Testis (tissue), 3 donors: Measurements from ENCODE around the gene UNK. TPM values are rescaled to one million over a fixed set of nuclear protein-coding genes. Genes with fewer than 3 reads are reported as not detected.
"Not testable (repeated sequence)": the region's sequence is repeated elsewhere in the genome, so short reads cannot be mapped to it uniquely, and the experiment has no call there.

Source experiments
- DNase-seq: peaks from one replicate; pipeline ENCODE4 v3.0.0-alpha.2; 2019
- H3K27ac ChIP-seq, 2 donors: fragments of 200-600 bp; sonication (generic); one replicate each; pipeline ENCODE4 v1.5.1; 2019
- H3K27me3 ChIP-seq: fragments of 200-600 bp; sonication (generic); one replicate; pipeline ENCODE4 v1.5.1; 2019
- H3K36me3 ChIP-seq: fragments of 200-600 bp; sonication (generic); one replicate; pipeline ENCODE4 v1.5.1; 2017; ENCODE audit warnings: low read depth; ENCODE audit errors: missing control alignments
- H3K4me1 ChIP-seq: fragments of 200-600 bp; sonication (generic); one replicate; pipeline ENCODE4 v1.5.1; 2019
- H3K4me3 ChIP-seq, 2 donors: fragments of 200-600 bp; sonication (generic); one replicate each; pipeline ENCODE4 v1.5.1; 2017 to 2019
- H3K9me3 ChIP-seq: fragments of 200-600 bp; sonication (generic); one replicate; pipeline ENCODE4 v1.5.1; 2017
- POLR2A ChIP-seq: fragments of 450-650 bp; IDR thresholded peaks from one replicate; pipeline ENCODE4 v1.6.1; 2017; ENCODE audit warnings: antibody characterized with exemption, mild to moderate bottlenecking, moderate library complexity
- WGBS, 2 donors: methylation state at CpG; one replicate each; pipeline ENCODE4 v1.1.5; 2018; 5-methylcytosine and 5-hydroxymethylcytosine counted together
- intact Hi-C: fragments of 100-400 bp; cut with DNase I; formaldehyde crosslinking; loops from one replicate; pipeline ENCODE4 v1.15.1; 2023; ENCODE audit warnings: low total_unique reads
- polyA plus RNA-seq: library from polyadenylated mRNA; stranded (reverse); fragments of 350-450 nt; fragmentation: Illumina TruSeq; extraction: RNeasy Lipid Tissue Mini Kit (QIAGEN cat#74804); gene quantifications from one replicate; pipeline ENCODE4 v1.2.3, GENCODE V29; 2014; ENCODE audit warnings: low read depth, low replicate concordance; ENCODE audit not compliant: insufficient read depth
- total RNA-seq, 2 donors: library from RNA; depleted of rRNA; stranded (reverse); fragments of >200 nt; gene quantifications; one replicate each; pipeline ENCODE4 v1.2.3, GENCODE V29; 2016
- TF ChIP-seq, protein P1 (sequence below), 3 experiments: fragments of 450-650 bp in 2 of 3; fragments of 200-600 bp in 1 of 3; sonication (generic) in 1 of 3; IDR thresholded peaks; one replicate each; pipeline ENCODE4 v1.5.1; 2016 to 2019; ENCODE audit warnings: antibody characterized with exemption in 3 of 3, mild to moderate bottlenecking in 2 of 3, moderate library complexity in 1 of 3

The UNK gene
- total and polyA plus RNA-seq, 3 donors from 2014 or later: 57.2 to 76.0 (median 66.7) TPM

DNA sequence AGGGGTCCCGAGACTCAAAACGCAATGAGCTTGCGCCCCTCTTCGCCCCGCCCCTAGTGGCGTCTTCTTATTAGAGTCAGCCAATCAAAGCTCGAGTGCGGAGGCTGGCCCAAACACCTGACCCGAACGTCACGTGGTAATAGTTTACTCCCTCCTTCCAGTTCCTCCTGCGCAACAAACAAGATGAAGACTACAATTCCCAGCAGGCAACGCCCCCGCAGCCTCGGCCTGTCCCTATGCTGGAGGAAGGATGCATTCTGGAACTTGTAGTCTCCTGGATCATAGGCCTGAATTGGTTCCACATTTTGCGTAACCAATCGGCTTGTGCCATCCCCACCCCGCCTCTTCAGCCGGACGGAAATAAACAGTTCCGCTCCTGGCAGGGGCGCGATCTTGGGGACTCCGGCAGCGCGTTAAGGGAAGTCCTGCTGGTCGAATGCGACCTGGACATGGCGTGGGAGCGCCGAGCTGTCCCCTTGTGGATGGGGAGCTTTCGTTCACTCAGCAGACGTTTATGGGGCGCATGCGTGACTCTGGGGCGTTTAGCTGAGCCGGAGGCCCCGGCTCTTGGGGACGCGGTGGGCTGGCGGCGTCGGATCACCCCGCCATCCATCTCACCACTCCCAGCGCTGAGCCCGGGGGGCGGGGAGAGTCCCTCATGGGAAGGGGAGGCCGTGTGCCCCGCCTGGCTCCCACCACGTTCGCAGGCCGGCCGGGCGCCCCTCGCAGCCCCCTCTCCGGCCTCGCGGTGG is 70.9 kb downstream of the UNK start, which contains the start of gene WBP2:
WBP2 (minus strand) TSS at position 26 of the 752 bp plus-strand sequence. CDS start 38 bp downstream, outside the sequence.
- Histone ChIP-seq H3K4me3 (peak within 1 kb of the TSS; percentile 75 to 87), H3K9me3 (no peaks in the 10 kb centered on the region), H3K27ac (peak within 1 kb of the TSS; percentile 96 to 97), H3K36me3 (no peaks in the 10 kb centered on the region), H3K27me3 (no peaks in the 10 kb centered on the region), H3K4me1 (peaks cover 21% of the 10 kb centered on the region)
- TF ChIP-seq POLR2A: peak; percentile 99
- TF ChIP-seq, protein P1, sequence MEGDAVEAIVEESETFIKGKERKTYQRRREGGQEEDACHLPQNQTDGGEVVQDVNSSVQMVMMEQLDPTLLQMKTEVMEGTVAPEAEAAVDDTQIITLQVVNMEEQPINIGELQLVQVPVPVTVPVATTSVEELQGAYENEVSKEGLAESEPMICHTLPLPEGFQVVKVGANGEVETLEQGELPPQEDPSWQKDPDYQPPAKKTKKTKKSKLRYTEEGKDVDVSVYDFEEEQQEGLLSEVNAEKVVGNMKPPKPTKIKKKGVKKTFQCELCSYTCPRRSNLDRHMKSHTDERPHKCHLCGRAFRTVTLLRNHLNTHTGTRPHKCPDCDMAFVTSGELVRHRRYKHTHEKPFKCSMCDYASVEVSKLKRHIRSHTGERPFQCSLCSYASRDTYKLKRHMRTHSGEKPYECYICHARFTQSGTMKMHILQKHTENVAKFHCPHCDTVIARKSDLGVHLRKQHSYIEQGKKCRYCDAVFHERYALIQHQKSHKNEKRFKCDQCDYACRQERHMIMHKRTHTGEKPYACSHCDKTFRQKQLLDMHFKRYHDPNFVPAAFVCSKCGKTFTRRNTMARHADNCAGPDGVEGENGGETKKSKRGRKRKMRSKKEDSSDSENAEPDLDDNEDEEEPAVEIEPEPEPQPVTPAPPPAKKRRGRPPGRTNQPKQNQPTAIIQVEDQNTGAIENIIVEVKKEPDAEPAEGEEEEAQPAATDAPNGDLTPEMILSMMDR (IDR thresholded peaks at IDR 0.05): peak; percentile 48 to 66 (median 61)
- intact Hi-C loops: no loop called here
- 0 to 1% methylated on average over 24 to 35 of the region's 58 CpGs for WGBS, 2 donors
- DNase-seq: peak; percentile 100

DNA sequence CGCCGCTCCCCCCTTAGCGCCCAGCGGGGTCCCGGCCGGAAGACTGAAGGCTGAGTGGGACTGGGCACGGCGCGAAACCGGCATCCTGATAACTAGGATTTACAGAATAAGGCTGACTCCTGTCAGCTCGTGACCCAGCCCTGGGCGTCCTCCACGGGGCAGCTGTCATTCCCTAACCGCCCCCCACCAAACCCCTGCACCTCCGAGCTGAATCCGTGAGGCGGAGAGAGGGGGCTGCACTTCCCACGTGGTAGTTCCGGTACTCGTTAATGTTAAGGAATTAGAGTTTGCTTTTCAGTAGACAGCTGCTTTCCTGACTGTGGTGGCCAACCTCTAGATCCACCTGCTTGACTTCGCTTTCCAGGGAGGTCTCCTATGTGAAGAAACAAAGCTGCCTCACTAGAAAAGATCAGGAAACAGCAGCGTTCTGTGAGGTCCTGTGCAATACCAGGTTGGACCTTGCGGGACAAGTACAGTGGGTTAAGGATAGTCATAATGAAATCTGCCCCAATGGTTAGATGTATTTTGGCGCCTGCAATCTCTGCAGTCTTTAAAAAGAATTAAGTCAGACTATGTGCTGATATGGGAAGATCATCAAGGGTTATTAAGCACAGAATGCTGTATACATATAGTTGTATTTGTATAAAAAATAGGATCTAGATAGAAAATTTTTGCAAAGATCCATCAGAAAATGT is 71.6 kb downstream of the UNK start:
- intact Hi-C loops: no loop called here
- no peak for TF ChIP-seq POLR2A
- TF ChIP-seq, protein P1 (IDR thresholded peaks at IDR 0.05): no peak
- Histone ChIP-seq H3K36me3 (no peaks in the 10 kb centered on the region), H3K4me1 (peaks cover 21% of the 10 kb centered on the region), H3K27me3 (no peaks in the 10 kb centered on the region), H3K4me3 (peak overlapping the region; percentile 75 to 87), H3K9me3 (no peaks in the 10 kb centered on the region), H3K27ac (peak overlapping the region; percentile 94 to 97)
- WGBS, 2 donors: 2% methylated on average over 13 to 17 of the region's 24 CpGs
- peak; percentile 61 for DNase-seq

DNA sequence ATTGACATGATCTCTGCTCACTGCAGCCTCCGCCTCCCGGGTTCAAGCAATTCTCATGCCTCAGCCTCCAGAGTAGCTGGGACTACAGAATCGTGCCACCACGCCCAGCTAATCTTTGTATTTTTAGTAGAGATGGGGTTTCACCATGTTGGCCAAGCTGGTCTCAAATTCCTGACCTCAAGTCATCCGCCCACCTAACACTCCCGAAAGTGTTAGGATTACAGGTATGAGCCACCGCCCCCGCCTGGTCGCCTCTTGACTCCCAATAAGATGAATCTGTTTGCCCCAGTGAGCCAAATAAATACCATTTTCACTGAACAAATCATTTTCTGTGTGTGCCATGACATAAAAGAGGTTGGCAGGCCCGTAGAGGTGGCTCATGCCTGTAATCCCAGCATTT is 74.8 kb downstream of the UNK start:
- H3K9me3 ChIP-seq, H3K27ac ChIP-seq, H3K4me3 ChIP-seq, H3K27me3 ChIP-seq, H3K36me3 ChIP-seq, DNase-seq, intact Hi-C loops: not testable (repeated sequence)
- peaks cover 17% of the 10 kb centered on the region for H3K4me1 ChIP-seq
- 87 to 96% methylated on average over 10 of the region's 10 CpGs for WGBS, 2 donors

DNA sequence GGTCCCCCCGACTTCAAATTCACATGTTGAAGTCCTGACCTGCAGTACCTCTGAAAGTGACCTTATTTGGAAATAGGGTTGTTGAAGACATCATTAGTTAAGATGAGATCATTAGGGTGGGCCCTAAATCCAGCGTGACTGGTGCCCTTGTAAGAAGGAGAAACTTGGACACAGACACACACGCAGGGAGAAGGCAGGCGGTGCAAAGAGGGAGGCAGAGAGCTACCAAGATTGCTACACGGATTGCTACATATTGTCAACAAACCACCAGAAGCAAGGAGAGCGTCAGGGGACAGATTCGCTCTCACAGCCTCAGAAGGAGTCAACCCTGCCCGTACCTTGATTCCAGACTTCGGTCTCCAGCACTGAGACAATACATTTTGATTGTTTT is 77.3 kb downstream of the UNK start:
- Histone ChIP-seq H3K4me1 (peaks cover 17% of the 10 kb centered on the region), H3K9me3 (no peaks in the 10 kb centered on the region), H3K27ac (peak overlapping the region; percentile 39 to 66), H3K27me3 (no peaks in the 10 kb centered on the region), H3K36me3 (no peaks in the 10 kb centered on the region), H3K4me3 (no peak overlapping the region)
- intact Hi-C loops: no loop called here
- DNase-seq: peak; percentile 90
- TF ChIP-seq, protein P1 (IDR thresholded peaks at IDR 0.05): no peak
- TF ChIP-seq POLR2A: no peak
- WGBS, 2 donors: 65 to 75% methylated on average over 9 of the region's 9 CpGs

DNA sequence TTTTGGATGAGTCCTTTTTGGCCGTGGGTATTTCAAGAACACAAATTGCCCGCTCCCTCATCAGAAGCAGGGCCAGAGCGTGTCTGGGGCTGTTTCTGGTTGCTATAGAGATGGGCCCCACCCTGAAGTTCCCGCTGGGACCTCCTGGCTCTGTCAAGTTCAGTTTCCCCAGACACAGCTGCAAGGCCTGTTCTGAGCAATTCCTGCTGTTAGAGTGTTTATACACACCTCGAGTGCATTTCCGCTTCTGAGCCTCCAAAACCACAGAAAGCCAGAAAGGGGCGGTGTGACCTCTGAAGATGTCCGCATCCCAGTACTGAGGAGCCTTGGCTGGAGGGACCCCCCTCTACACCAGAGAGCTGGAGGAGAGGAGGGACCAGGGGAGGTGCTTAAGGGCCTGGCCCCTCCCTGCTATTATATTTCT is 79.9 kb downstream of the UNK start:
- no peaks in the 10 kb centered on the region for H3K36me3 ChIP-seq
- TF ChIP-seq, protein P1 (IDR thresholded peaks at IDR 0.05): no peak
- TF ChIP-seq POLR2A: no peak
- no peak overlapping the region for H3K4me3 ChIP-seq
- H3K4me1 ChIP-seq: peaks cover 26% of the 10 kb centered on the region
- no peaks in the 10 kb centered on the region for H3K9me3 ChIP-seq
- no peaks in the 10 kb centered on the region for H3K27me3 ChIP-seq
- H3K27ac ChIP-seq: peak overlapping the region in 1 of 2 donors; percentile 53
- 37 to 47% methylated on average over 6 to 8 of the region's 8 CpGs for WGBS, 2 donors
- peak; percentile 77 for DNase-seq
- intact Hi-C loops: no loop called here

DNA sequence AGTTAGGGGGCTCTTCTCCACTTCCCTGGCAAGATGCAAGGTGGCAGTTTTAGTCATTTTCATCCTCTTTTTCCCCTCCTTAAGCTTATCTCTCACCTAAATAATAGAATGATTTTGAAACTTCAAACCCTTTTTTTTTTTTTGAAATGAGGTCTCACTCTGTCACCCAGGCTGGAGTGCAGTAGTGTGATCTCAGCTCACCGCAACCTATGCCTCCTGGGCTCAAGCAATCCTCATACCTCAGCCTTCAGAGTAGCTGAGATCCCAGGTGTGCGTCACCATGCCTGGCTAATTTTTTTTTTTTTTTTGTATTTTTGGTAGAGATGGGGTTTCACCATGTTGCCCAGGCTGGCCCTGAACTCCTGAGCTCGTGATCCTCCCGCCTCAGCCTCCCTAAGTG is 80.3 kb downstream of the UNK start:
- H3K36me3 ChIP-seq, H3K4me3 ChIP-seq, H3K27me3 ChIP-seq, H3K9me3 ChIP-seq, intact Hi-C loops, DNase-seq: not testable (repeated sequence)
- Histone ChIP-seq H3K27ac (peak overlapping the region in 1 of 2 donors; percentile 53), H3K4me1 (peaks cover 31% of the 10 kb centered on the region)
- 80 to 86% methylated on average over 4 of the region's 4 CpGs for WGBS, 2 donors

DNA sequence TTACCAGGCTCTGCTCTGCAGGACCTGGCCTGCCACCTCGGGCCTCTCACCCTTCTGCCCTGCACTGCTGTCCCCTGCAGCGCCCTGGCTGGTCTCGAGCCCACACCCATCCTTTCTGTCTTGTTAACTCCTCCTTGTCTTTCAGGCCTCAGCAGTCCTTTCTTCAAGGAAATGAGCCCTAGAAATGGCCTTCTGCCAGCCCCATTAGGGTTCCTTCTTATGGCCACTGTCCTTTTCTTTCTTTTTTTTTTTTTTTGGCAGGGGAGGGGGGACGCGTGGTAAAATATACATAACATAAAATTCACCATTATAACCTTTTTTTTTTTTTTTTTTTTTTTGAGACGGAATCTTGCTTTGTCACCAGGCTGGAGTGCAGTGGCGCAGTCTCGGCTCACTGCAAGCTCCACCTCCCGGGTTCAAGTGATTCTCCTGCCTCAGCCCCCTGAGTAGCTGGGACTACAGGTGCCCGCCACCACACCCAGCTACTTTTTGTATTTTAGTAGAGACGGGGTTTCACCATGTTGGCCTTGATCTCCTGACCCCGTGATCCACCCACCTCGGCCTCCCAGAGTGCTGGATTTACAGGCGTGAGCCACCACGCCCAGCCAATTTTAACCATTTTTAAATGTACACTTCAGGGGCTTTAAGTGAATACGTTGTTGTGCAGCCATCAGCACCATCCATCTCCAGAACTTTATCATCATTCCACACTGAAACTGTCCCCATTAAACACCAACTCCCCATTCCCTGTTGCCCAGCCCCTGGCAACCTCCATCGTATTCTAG is 81.0 kb downstream of the UNK start:
- H3K9me3 ChIP-seq, H3K36me3 ChIP-seq, DNase-seq, H3K27me3 ChIP-seq, H3K4me3 ChIP-seq, intact Hi-C loops: not testable (repeated sequence)
- Histone ChIP-seq H3K4me1 (peaks cover 37% of the 10 kb centered on the region), H3K27ac (peak overlapping the region in 1 of 2 donors; percentile 30)
- 81% methylated on average over 17 of the region's 17 CpGs for WGBS, 2 donors
